GM12873 (cell line): Measurements from ENCODE around the gene FGGY.

Source experiments
- TF ChIP-seq, protein P1 (sequence below): IDR thresholded peaks from 2 replicates; pipeline ENCODE4 v1.5.1; 2012; ENCODE audit warnings: low read depth, mild to moderate bottlenecking, moderate library complexity, low read length, control low read depth; ENCODE audit not compliant: insufficient read depth; ENCODE audit errors: missing control alignments

Gene FGGY

DNA sequence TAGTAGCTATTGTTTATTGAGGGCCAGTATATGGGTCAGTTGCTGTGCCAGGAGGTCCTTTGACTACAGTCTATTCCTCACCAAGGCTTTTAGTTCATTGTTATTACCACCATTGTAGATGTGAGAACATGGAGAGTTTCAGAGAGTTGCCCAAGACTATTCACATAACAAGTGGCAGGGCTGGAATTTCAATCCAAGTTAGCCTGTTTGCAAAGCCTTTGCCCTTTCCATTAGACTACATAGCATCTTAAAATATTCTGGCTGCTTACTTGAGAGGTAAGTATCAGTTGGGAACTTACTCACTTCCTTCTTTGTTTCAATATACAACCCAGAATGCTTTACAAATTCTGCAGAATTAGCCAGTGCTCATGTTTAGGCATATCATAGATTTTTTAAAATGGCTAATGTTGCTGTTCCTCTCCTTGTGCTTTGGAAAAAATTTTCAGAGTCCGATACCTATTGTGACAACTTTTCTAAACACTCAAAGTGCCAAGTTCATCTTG, 141.2 kb downstream of the FGGY start:
- TF ChIP-seq, protein P1, sequence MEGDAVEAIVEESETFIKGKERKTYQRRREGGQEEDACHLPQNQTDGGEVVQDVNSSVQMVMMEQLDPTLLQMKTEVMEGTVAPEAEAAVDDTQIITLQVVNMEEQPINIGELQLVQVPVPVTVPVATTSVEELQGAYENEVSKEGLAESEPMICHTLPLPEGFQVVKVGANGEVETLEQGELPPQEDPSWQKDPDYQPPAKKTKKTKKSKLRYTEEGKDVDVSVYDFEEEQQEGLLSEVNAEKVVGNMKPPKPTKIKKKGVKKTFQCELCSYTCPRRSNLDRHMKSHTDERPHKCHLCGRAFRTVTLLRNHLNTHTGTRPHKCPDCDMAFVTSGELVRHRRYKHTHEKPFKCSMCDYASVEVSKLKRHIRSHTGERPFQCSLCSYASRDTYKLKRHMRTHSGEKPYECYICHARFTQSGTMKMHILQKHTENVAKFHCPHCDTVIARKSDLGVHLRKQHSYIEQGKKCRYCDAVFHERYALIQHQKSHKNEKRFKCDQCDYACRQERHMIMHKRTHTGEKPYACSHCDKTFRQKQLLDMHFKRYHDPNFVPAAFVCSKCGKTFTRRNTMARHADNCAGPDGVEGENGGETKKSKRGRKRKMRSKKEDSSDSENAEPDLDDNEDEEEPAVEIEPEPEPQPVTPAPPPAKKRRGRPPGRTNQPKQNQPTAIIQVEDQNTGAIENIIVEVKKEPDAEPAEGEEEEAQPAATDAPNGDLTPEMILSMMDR = no peak

DNA sequence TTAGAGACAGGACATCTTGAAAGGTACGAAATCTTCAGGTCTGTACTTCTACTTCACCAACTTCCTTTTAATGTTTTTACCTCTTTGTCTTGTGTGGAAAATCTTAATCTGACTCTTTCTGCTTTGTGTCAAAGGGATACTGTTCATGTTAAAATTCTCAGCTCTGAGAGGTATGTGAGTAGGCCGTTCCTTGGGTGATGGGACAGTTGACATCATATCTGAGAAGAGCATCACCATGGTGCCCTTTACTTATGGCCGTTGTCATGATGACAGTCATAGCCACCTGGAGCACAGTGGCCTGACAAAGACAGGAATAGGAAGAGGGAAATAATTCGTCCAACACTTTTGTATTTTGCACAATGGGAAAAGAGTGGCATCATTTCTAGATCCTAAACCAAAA, 145.6 kb downstream of the FGGY start:
- TF ChIP-seq, protein P1 = no peak

DNA sequence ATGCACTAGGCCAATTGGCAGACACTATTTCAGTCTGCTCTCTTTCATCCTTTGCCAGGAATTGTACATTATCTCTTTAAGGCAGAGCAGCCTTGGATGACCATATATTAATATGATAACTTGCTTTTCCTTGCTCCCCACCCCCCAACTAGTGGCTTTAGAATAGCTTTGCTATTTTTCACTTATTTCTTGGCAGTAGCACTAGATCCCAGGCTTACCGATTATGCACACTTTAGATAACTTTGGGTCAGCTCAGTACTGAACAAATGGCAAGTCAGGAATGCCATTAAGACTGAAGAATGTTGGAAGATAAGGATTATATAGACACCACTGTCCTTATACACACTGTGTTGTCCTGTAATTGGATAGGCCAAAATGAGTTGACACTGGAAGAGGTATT, 146.4 kb downstream of the FGGY start:
- TF ChIP-seq, protein P1 = no peak

DNA sequence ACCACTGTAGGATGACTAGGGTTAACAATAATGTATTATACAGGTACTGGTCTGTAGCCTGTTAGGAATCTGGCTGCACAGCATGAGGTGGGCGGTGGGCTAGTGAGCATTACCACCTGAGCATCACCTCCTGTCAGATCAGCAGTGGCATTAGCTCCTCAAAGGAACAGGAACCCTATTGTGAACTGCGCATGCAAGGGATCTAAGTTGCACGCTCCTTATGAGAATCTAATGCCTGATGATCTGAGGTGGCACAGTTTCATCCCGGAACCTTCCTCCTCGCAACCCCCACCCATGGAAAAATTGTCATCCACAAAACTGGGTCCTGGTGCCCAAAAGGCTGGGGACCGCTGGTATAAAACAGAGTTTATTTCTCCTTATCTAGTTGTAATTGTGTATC, 147.6 kb downstream of the FGGY start:
- TF ChIP-seq, protein P1 = no peak

DNA sequence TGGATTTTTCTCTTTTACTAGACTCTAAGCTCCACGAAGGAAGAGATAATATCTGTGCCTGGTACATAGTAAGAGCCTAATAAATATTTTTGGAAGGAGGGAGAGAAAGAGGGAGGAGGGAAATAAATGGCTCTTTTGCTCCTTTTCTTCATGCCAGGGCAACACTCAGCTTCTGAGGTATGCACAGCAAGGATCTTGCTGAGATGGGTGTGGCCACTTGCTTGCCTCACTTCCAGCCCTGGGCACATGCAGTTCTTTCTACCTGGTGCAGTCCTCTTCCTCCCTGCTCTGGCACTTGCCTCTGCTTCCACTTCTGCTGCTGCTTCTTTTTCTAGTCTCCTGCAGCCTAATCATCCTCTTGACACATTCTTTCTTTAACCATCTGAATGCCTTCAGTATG, 148.1 kb downstream of the FGGY start:
- TF ChIP-seq, protein P1 = no peak

DNA sequence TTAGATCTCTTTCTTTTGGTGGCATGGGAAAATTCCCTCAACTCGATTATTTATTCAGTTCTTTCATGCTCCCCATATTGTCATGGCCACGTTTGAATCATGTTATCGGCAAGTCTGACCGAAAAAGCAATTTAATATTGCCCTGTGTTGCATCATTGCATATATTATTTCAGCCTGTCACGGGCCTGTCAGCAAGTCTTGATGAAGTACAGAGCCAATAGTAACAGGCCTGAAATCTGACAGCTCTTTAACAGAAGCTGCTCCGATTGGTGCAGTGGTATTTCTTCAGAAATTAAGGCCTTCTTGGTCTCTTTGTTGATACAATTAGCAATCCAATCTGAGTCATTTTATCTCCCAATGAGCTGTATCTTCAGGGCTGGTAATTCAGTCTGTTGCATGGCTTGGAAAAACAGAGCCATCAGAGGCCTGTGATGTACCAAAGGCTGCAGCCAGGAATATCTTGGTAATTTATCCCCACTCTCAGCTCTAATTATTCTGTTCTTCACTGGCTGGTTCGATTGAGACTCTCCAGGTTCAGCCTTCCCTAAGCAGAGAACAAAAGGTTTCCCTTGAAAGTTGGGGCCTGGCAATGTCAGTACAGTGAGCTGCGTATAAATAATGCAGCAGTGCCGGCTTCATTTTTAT, 149.5 kb downstream of the FGGY start:
- TF ChIP-seq, protein P1 = no peak

DNA sequence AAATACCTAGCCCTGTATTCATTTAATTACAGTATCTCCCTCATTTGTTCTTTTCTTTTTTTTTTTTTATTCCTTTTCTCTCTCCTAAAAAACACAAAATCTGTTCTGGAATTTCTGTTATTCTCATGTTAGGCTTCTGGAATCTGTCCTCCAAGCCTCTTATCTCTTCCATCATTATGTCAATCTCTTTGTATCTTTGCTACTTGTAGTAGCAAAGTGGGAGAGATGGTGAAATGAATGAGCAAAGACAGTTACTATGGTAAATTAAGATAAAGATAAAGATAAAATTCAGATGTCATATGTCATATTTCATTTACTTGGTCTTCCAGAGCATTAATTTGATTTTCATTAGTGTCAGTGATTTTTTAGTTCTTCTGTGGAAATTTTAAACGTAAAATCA, 155.1 kb downstream of the FGGY start:
- TF ChIP-seq, protein P1 = no peak
